Activated CD8-positive, alpha-beta memory T cell treated with anti-CD3 and anti-CD28 coated beads, Interleukin-2, amount 50 U/mL, for 24 hours (primary cell): ENCODE data around the gene TBXT.

Experiments
- DNase-seq: peaks from one replicate; pipeline ENCODE4 v3.0.0-alpha.2; 2020; ENCODE audit errors: extremely low read depth

Gene TBXT

GRCh38 chr6:166119116-166119911 lies 48.3 kb downstream of the TBXT start:
- DNase-seq: no peak

GRCh38 chr6:166115609-166116008 lies 52.0 kb downstream of the TBXT start:
- DNase-seq: no peak

- DNase-seq: no peak
Observed at GRCh38 chr6:166112580-166112979, 55.1 kb downstream of the TBXT start.

- no peak for DNase-seq
Observed at GRCh38 chr6:166109608-166110007, 58.0 kb downstream of the TBXT start.
